Erythroblast (primary cell): ENCODE results near the gene WDR91.
A peak's percentile ranks its signal among the peaks of the same experiment; 100 is the strongest.

Experiments used
- GATA1 ChIP-seq: IDR thresholded peaks from 2 replicates; pipeline ENCODE4 v1.6.1; 2011; ENCODE audit warnings: low read depth, mild to moderate bottlenecking, control low read depth, low read length, moderate library complexity
- POLR2A ChIP-seq: IDR thresholded peaks from 2 replicates; pipeline ENCODE4 v1.6.1; 2011; ENCODE audit warnings: mild to moderate bottlenecking, low read length

DNA sequence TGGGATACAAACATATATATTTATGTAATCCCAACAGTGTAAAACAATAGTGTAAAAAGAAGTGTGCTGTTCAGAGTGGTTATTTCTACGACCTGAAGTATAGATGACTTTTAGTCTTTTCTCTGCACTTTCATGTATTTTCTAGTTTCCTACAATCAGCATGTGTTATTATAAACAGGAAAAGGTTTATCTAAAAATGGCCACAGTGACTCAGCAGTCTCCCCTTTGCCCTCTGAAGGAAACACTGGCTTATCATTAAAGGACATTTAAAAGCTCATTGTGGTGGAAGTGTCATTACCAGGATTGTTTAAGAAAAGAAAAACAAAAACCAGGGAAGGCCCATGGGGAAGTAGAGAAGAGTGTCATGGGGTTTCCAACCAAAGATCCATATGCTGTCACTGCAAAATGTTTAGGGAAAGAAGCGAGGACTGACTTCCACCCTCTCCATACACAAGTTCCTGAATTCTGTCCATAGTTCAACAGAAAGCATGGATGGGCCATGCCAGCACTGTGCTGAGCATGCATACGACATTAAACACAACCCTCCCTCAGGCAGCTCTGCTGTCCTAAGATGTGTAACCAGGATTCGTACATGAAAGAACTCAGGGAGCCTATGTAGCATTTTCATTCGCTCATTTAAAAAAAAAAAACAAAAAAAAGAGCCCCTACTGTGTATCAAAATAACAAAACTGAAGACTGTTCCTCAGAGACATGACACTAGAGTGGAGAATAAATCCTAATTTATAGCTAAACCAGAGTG is 51.0 kb downstream of the WDR91 start:
- TF ChIP-seq POLR2A (peak; percentile 8), GATA1 (no peak)
